ENCODE data around the gene PALLD. TPM values are rescaled to one million over a fixed set of nuclear protein-coding genes. Genes with fewer than 3 reads are reported as not detected.
"Not testable (repeated sequence)": the region's sequence is repeated elsewhere in the genome, so short reads cannot be mapped to it uniquely, and the experiment has no call there.

Gene PALLD
- total RNA-seq, 1 donor from 2014 or later: 1.5 TPM

- DNase-seq (ENCODE audit: low read depth, low spot score): no peak
Measured at GRCh38 chr4:168945291-168945690, 448.4 kb downstream of the PALLD start.

GRCh38 chr4:168952821-168953246 lies 456.0 kb downstream of the PALLD start:
- not testable (repeated sequence) for DNase-seq (ENCODE audit: low read depth, low spot score)

GRCh38 chr4:168955674-168956073 lies 458.8 kb downstream of the PALLD start:
- no peak for DNase-seq (ENCODE audit: low read depth, low spot score)

GRCh38 chr4:168960716-168961115 lies 463.9 kb downstream of the PALLD start:
- DNase-seq (ENCODE audit: low read depth, low spot score): no peak

- DNase-seq (ENCODE audit: low read depth, low spot score): no peak
Measured at GRCh38 chr4:168972596-168972995, 475.7 kb downstream of the PALLD start.

Other genes with a start within 250 kb of the PALLD start
- 18.1 and 23.3 TPM in 2 replicates for gene DDX60, start 178.3 kb upstream of the PALLD start, total RNA-seq
- gene DDX60L, start 16.6 kb upstream of the PALLD start, total RNA-seq: 15.6 and 25.9 TPM in 2 replicates

Data from pulmonary artery endothelial cell (primary cell).